HG02970 (cell line): ENCODE results near the gene KLHL29.
"Not testable (repeated sequence)": the region's sequence is repeated elsewhere in the genome, so short reads cannot be mapped to it uniquely, and the experiment has no call there.

ENCODE experiments used
- ATAC-seq: cut with Tn5 transposase; IDR thresholded peaks from one replicate; pipeline ENCODE4 v1.9.1; 2021; ENCODE audit warnings: mild to moderate bottlenecking, moderate library complexity, moderate number of reproducible peaks; ENCODE audit not compliant: unreplicated experiment, low FRiP score

The KLHL29 gene

DNA sequence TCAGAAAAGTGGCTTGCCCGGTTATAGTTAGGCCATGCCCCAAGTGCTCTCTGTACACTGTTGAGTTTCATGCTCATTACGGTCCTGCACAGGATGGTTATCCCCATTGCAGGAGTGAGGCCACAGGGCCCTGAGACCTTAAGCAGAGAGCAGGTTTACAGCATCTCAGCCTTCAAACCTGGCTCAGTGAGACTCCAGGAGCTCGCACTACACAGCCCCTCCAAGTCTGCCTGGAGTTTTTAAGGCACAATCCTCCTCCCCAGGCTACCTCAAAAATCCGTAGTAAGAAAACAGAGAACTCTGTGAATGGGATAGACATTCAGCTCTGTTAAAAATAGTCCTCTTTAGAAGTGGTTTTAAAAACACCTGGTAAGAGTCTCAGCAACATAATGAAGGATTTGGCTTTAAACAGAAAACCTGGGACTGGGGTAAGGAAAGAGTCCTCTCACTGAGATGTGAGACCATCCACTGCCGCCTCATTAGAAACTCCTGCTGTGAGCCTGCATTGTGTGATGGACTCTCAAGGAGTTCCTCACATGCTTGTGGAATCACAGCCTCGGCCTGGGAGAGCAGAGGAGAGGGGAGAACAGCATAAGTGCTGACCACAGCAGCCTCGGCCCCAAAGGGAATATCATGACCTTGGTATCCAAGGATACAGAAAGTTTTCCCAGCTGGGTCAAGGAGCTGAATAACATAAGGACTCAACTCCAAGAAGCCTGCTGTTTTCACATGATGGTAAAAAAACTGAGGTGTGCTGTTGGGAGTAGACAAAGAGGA is 327.2 kb downstream of the KLHL29 start:
- ATAC-seq = no peak

- ATAC-seq = no peak
Measured at GRCh38 chr2:23712756-23713151, 327.8 kb downstream of the KLHL29 start.

GRCh38 chr2:23713351-23713750 is 328.4 kb downstream of the KLHL29 start:
- ATAC-seq = no peak

DNA sequence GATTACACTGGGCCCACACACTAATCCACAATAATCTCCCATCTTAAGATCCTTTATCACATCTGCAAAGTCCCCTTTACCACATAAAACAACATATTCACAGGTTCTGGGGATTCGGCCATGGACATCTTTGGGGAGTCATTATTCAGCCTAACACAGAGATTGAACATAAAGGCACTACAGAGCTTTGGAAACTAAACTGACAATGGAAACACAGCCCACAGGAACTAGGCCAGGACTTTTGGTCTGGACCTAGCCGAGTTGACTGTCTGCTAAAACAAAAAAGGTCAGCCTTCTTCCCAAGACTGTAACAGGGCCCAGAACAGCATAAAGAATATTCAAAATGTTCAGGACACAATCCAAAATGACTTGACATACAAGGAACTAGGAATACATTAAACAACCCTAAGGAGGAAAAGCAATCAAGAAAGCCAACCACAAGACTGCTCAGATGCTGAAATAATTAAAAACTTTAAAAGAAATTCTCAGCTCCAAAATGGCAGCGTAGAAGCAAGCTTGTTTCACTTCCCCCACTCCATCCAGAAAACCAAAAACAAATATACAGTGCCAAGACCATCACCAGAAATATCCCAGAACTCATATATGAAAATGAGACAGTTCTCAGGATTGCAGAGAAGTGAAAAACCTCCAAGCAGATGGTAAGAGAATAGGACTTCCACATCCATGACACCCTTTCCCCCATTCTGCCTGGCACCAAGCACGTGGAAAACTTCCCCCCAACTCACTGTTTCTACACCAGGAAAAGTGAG is 334.1 kb downstream of the KLHL29 start:
- ATAC-seq = no peak

DNA sequence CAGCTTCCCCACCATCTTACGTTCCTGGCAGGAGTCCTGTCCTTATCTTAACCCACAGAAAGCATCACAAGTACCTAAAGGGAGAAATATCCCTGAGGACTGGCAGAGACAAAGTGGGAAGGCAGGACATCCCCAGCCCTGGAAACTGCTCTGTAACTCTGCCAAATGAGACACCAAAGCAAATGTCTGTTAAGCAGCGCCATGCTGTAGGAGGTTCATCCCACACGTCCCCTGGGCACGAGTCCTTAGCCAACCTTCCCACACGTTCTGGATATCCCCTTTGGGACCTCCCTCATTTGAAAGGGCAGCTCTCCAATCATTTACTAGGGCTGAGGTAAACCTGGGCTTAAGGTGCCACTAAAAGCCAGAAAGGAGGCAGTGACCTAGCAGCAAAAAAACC is 334.7 kb downstream of the KLHL29 start:
- no peak for ATAC-seq

DNA sequence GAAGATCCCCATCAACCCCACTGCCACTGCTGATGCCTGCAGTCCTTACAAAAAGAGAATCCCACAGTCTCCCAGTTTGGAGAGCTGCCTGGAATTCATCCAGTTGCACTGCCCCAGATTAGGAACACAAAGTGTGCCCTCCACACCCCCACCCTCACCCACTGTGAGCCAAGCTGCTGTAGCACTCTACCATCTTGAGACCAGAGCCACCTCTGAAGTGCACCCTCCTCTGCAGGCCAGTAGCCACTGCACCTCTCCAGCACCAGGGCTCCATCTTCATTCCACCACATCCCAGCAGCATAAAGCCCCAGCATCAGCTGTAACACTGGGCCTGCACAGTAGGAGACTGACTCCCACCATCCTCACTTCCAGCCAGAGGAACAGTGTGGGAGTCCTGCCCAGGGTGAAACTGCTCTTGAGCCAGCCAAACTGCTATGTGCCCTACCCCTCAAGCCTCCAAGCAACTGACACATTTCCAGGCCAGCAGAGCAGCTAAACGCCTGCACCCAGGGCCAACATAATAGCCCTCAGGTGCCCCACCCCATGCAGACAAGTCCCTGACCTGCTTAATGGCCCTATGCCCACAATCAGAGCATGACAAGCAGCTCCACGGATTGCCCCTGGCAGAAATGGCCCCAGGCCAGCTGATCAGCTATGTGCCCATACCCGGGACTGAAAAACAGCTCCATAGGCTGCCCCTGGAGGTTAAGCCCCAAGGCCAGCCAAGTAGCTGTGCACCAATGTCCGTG is 335.9 kb downstream of the KLHL29 start:
- ATAC-seq = no peak

DNA sequence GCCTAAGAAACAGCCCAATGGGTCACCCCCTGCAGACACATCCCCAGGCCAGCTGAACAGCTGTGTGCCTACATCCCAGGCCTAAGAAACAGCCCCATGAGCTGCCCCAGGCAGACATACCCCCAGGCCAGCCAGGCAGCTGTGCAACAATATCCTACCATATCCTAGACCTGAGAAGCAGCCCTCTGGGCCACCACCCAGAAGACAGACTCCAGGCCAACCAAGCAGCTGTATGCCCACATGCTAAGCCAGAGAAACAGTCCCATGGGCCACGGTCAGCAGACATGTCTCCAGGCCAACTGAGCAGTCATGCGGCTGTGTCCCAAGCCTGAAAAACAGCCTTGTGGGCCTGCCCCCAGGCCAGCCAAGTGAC is 336.5 kb downstream of the KLHL29 start:
- no peak for ATAC-seq

GRCh38 chr2:23722255-23722654 is 337.3 kb downstream of the KLHL29 start:
- no peak for ATAC-seq

- not testable (repeated sequence) for ATAC-seq
Measured at GRCh38 chr2:23723029-23723428, 338.1 kb downstream of the KLHL29 start.

DNA sequence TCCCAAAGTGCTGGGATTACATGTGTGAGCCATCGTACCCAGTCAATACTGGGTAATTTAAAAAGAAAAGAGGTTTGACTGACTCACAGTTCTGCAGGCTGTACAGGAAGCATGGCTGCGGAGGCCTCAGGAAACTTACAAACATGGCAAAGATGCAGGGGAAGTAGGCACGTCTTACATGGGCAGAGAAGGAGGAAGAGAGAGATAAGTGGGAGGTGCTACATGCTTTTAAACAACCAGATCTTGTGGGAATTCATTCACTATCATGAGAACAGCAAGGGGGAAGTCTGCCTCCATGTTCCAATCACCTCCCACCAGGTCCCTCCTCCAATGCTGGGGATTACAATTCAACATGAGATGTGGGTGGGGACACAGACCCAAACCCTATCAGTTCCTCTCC is 349.4 kb downstream of the KLHL29 start:
- ATAC-seq = no peak

GRCh38 chr2:23736783-23737182 is 351.8 kb downstream of the KLHL29 start:
- not testable (repeated sequence) for ATAC-seq

DNA sequence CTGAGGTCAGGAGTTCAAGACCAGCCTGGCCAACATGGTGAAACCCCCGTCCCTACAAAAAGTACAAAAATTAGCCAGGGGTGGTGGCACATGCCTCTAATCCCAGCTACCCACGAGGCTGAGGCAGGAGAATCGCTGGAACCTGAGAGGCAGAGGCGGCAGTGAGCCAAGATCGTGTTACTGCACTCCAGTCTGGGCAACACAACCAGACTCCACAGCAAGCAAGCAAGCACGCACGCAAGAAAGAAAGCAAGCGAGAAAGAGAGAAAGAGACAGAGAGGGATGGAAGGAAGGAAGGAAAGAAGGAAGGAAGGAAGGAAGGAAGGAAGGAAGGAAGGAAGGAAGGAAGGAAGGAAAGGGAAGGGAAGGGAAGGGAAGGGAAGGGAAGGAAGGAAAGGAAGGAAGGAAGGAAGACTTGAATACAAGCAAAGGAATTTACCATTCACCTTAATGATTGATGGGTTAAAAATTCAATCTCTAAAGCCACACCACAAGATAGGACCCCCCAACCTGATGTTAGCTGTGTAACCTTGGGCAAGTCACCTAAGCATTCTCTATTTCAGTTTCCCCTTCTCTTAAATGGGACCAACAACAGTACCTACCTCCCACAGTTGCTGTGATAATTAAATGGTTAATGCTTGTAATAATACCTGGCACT is 360.2 kb downstream of the KLHL29 start:
- ATAC-seq = no peak

DNA sequence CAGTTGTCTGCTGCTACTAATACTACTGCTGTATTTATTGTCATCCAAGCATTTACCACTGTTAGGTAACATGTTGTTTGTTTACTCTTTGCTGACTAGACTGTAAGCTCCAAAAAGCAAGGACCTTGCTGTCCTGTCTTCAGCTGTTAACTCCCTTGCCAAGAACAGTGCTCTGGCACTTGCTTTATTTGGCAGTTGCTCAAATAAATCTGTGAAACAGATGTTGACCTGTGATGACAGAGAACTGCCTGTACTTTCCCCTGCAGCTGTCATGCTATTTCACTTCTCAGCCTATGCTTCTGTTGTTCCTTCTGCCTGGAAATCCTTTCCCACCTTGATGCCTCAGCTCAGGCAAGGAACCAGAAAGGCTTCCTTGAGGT is 360.7 kb downstream of the KLHL29 start:
- no peak for ATAC-seq

DNA sequence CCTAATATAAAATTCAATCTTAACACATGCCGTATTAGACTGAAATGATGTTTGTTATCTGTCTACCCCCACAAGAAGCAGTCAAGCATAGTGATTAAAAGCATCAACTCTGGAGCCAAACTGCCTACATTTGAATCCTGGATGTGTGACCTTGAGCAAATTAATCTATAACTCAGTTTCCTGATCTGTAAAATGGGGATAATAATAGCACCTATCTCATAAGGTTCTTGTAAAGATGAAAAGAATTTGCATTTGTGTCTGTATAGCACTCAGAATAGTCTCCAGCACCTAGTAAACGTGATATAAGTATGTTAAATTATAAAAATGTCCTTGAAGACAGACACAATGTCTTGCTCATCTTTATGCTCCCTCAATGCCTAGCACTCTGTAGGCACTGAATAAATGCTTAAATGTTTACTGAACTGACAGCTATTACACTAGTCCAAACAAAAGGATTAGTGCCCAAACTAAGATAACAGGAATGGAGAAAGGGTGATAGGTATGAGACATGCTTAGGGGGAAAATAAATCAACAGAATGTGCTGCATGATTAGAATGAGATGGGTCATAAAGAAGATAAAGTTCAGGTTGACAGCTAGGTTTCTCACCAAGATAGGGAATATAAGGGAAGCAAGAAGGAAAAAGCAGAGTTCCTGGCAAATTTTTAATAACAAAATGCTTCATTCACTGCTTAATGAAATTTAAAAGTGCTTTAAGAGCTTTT is 361.3 kb downstream of the KLHL29 start:
- no peak for ATAC-seq

DNA sequence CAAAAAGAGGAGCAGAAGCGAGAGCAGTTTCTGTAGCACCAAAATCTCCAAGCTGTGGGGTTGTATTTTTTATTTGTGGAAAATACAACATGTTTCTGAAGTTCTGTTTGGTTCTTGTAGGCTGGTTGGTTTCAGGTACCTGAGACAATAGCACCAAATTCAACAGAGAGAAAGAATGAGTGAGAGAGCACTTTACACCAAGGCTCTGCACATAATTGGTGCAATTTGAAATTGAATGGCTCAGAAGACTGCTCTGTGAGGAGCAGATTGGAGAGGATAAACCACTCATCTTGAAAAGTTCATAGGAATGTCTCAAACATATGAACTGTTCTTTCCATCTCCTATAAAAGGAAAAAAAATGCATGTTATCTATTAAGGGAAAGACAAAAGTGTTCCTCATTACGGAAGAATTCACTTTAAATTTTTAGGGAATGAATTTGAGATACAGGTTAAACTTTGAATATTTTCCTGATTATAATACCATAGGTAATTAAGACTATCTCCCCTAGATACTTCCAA is 366.8 kb downstream of the KLHL29 start:
- no peak for ATAC-seq

- no peak for ATAC-seq
Measured at GRCh38 chr2:23753291-23754010, 368.5 kb downstream of the KLHL29 start.

- ATAC-seq = no peak
Measured at GRCh38 chr2:23754970-23755369, 370.0 kb downstream of the KLHL29 start.

GRCh38 chr2:23756593-23757292 is 371.8 kb downstream of the KLHL29 start:
- ATAC-seq = no peak
